ENCODE results near the gene PRPF40A. TPM values are rescaled to one million over a fixed set of nuclear protein-coding genes. Genes with fewer than 3 reads are reported as not detected.

The PRPF40A gene
- total and polyA plus RNA-seq, 2 of the 8 experiments (the other 6 are each of a cell fraction or from before 2014, with no cell fraction given), result 85.5 to 176 TPM

- ChIA-PET POLR2A (ENCODE audit: partially characterized antibody) (no interaction called here), CTCF (ENCODE audit: partially characterized antibody) (interaction anchor here (0.9 kb wide), 1 partner anchor 58 kb away, joined by 3 read pairs; no protein-coding TSS in a partner anchor)
- Histone ChIP-seq H2BK120ac (replicated peaks; ENCODE audit: low read depth, low read length) (no peak overlapping the region), H4K8ac (ENCODE audit: extremely low read depth, insufficient read depth, low read length) (no peak overlapping the region), H4K20me1 (replicated peaks in 1 of 2; ENCODE audit: control insufficient read depth in 1 of 2, insufficient read depth in 2 of 2, low read length in 2 of 2) (peaks cover 3 to 4% of the 10 kb centered on the region in 2 experiments), H4K5ac (ENCODE audit: insufficient read length, low read depth, low read length) (no peak overlapping the region), H3K9me3 (ENCODE audit: insufficient read depth in 2 of 2, low read depth in 1 of 2, low read length in 1 of 2) (no peaks in the 10 kb centered on the region), H2AK5ac (ENCODE audit: low read depth, low read length) (no peak overlapping the region), H2BK20ac (ENCODE audit: low read length) (no peak overlapping the region), H3K4ac (replicated peaks; ENCODE audit: insufficient read length, low read depth, low read length) (no peak overlapping the region), H3K14ac (ENCODE audit: insufficient read length) (no peak overlapping the region), H3K18ac (ENCODE audit: extremely low read depth, low read length) (no peak overlapping the region), H3K79me2 (ENCODE audit: control insufficient read depth in 1 of 2, insufficient read depth in 2 of 2, low read length in 2 of 2) (peaks cover 0 to 61% of the 10 kb centered on the region in 2 experiments; a peak in 3 of 4 replicates), H3K36me3 (ENCODE audit: control insufficient read depth in 2 of 4, insufficient read depth in 4 of 4, low read length in 3 of 4) (peaks cover 2 to 37% (median 9%) of the 10 kb centered on the region in 4 experiments; a peak in 6 of 8 replicates), H3K23ac (ENCODE audit: insufficient read length) (no peak overlapping the region), H2BK5ac (ENCODE audit: low read depth, low read length) (no peak overlapping the region), H3K23me2 (ENCODE audit: low read depth, low read length) (no peaks in the 10 kb centered on the region), H2AFZ (ENCODE audit: low read length) (no peak overlapping the region), H3K56ac (replicated peaks; ENCODE audit: insufficient read length, low read depth, low read length) (no peak overlapping the region), H2BK15ac (ENCODE audit: low read length) (no peak overlapping the region), H2BK12ac (ENCODE audit: low read depth, low read length) (no peak overlapping the region), H4K91ac (replicated peaks; ENCODE audit: insufficient read length, low read length) (no peak overlapping the region), H3K4me2 (ENCODE audit: insufficient read depth in 1 of 2, low read depth in 2 of 2, low read length in 2 of 2) (no peak overlapping the region), H3K4me1 (replicated peaks in 1 of 4; ENCODE audit: control insufficient read depth in 3 of 4, insufficient read depth in 4 of 4, low read length in 3 of 4) (no peaks in the 10 kb centered on the region), H3K27me3 (replicated peaks in 1 of 4; ENCODE audit: control insufficient read depth in 3 of 4, extremely low read depth in 1 of 4, insufficient read depth in 3 of 4, low read length in 3 of 4) (no peaks in the 10 kb centered on the region), H3K27ac (ENCODE audit: low read depth, low read length) (no peak overlapping the region), H3K9ac (replicated peaks in 1 of 4; ENCODE audit: extremely low read depth in 1 of 4, low read depth in 3 of 4, low read length in 3 of 4) (no peak overlapping the region), H3K79me1 (ENCODE audit: low read depth, low read length) (no peaks in the 10 kb centered on the region), H3K4me3 (ENCODE audit: extremely low read depth in 1 of 4, insufficient read depth in 2 of 4, low read depth in 3 of 4, low read length in 4 of 4) (no peak overlapping the region)
- DNase-seq (ENCODE audit: low read depth in 1 of 2, low spot score in 2 of 2) (no peak), FAIRE-seq (no peak)
- WGBS, 2 experiments (ENCODE audit: extremely low coverage in 1 of 2, insufficient coverage in 1 of 2, insufficient read length in 1 of 2, insufficient replicate concordance in 2 of 2, low coverage in 1 of 2, low lambda C conversion rate in 2 of 2, missing lambda C conversion rate in 1 of 2), result 95% methylated on average over 4 of the region's 4 CpGs; no CpG with 5 or more reads in 1 of the 2 experiments
- TF ChIP-seq EGR1 (IDR thresholded peaks at IDR 0.05; ENCODE audit: borderline replicate concordance, low read depth, low read length), result no peak
- TF ChIP-seq TBP (IDR thresholded peaks at IDR 0.05; ENCODE audit: low read depth, low read length), result no peak
- no peak for TF ChIP-seq HDAC2 (IDR thresholded peaks at IDR 0.05; ENCODE audit: borderline replicate concordance in 1 of 2, low read depth in 2 of 2, low read length in 2 of 2)
- TF ChIP-seq YY1 (IDR thresholded peaks at IDR 0.05; ENCODE audit: low read depth, low read length), result no peak
- no peak for TF ChIP-seq FOSL1 (IDR thresholded peaks at IDR 0.05; ENCODE audit: insufficient read depth, low read depth, low read length)
- TF ChIP-seq BRCA1 (IDR thresholded peaks at IDR 0.05; ENCODE audit: low read depth, low read length), result no peak
- no peak for TF ChIP-seq ZNF274 (IDR thresholded peaks at IDR 0.05; ENCODE audit: borderline replicate concordance, extremely low read depth, low read length)
- TF ChIP-seq JUN (IDR thresholded peaks at IDR 0.05; ENCODE audit: low read depth, low read length), result no peak
Measured at GRCh38 chr2:152693033-152693432, 24.2 kb downstream of the PRPF40A start.

Data from H1 (cell line).